Osteocyte (in vitro differentiated cells): ENCODE data around the gene RASAL1. TPM values are rescaled to one million over a fixed set of nuclear protein-coding genes. Genes with fewer than 3 reads are reported as not detected.

Experiments used
- DNase-seq: peaks from one replicate; pipeline ENCODE4 v3.0.0; 2021; ENCODE audit warnings: mixed read lengths; ENCODE audit not compliant: unreplicated experiment; ENCODE audit errors: extremely low spot score
- H3K27ac Mint-ChIP-seq: one replicate; pipeline ENCODE4 v1.8.0; 2021; ENCODE audit warnings: mild to moderate bottlenecking, mixed read lengths; ENCODE audit not compliant: unreplicated experiment
- H3K27me3 Mint-ChIP-seq: one replicate; pipeline ENCODE4 v1.8.0; 2021; ENCODE audit warnings: mixed read lengths; ENCODE audit not compliant: unreplicated experiment
- H3K36me3 Mint-ChIP-seq: one replicate; pipeline ENCODE4 v1.8.0; 2021; ENCODE audit warnings: mixed read lengths; ENCODE audit not compliant: unreplicated experiment
- H3K4me1 Mint-ChIP-seq: one replicate; pipeline ENCODE4 v1.8.0; 2021; ENCODE audit warnings: mixed read lengths; ENCODE audit not compliant: unreplicated experiment
- H3K4me3 Mint-ChIP-seq: one replicate; pipeline ENCODE4 v1.8.0; 2021; ENCODE audit warnings: mild to moderate bottlenecking, moderate library complexity, mixed read lengths; ENCODE audit not compliant: unreplicated experiment
- H3K9me3 Mint-ChIP-seq: one replicate; pipeline ENCODE4 v1.8.0; 2021; ENCODE audit warnings: mixed read lengths; ENCODE audit not compliant: unreplicated experiment
- total RNA-seq: library from RNA; stranded (reverse); gene quantifications from 2 replicates; pipeline ENCODE4 v1.2.1, GENCODE V29; 2021
- TF ChIP-seq, protein P1 (sequence below): fragments of 200-600 bp; sonication (generic); IDR thresholded peaks from 2 replicates; pipeline ENCODE4 v1.5.0; 2021; ENCODE audit warnings: antibody characterized with exemption, mild to moderate bottlenecking, moderate library complexity

RASAL1 gene
- total RNA-seq, 1 donor from 2014 or later = not detected

DNA sequence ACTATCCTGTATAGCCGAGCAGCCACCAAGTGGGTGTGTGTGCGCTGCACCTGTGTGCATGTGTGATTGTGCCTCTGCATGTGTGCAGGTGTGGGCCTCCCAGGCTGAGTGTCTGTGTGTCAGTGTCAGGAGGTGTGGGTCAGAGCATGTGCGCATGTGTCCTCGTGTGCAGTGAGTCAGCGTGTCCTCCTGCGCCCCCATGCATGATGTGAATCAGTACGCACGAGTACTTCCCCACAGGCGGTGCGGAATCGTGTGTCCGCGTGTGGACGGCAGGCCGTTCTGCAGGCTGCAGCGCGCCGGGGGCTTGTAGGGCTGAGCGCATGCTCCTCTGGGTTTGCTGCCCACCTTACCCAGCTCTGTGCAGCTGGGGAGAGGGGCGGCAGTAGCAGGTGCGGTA lies 44.8 kb downstream of the RASAL1 start:
- peaks cover 3% of the 10 kb centered on the region for H3K4me1 Mint-ChIP-seq
- no peaks in the 10 kb centered on the region for H3K9me3 Mint-ChIP-seq
- DNase-seq = no peak
- TF ChIP-seq, protein P1, sequence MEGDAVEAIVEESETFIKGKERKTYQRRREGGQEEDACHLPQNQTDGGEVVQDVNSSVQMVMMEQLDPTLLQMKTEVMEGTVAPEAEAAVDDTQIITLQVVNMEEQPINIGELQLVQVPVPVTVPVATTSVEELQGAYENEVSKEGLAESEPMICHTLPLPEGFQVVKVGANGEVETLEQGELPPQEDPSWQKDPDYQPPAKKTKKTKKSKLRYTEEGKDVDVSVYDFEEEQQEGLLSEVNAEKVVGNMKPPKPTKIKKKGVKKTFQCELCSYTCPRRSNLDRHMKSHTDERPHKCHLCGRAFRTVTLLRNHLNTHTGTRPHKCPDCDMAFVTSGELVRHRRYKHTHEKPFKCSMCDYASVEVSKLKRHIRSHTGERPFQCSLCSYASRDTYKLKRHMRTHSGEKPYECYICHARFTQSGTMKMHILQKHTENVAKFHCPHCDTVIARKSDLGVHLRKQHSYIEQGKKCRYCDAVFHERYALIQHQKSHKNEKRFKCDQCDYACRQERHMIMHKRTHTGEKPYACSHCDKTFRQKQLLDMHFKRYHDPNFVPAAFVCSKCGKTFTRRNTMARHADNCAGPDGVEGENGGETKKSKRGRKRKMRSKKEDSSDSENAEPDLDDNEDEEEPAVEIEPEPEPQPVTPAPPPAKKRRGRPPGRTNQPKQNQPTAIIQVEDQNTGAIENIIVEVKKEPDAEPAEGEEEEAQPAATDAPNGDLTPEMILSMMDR = no peak
- no peak overlapping the region for H3K4me3 Mint-ChIP-seq
- H3K27ac Mint-ChIP-seq = no peak overlapping the region
- H3K36me3 Mint-ChIP-seq = no peaks in the 10 kb centered on the region
- H3K27me3 Mint-ChIP-seq = peaks cover 60% of the 10 kb centered on the region

DNA sequence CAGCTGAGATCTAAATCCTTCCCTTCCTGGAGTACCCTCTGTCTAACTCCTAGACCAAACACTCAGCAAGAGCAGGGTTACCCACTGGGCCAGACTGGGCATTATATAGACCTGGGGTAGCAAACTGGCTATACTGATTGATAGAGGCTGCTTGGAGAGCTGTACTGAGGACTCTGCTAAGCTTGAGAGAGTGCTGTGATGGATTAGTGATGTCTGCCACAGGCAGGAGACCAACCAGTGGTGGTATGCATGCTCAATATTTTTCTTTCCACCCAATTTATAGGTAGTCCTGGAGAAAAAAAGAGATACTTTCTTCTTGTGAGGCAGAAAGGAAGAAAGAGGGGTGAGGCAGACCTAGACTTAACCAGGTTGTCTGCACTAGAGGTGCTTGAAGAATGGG lies 45.7 kb downstream of the RASAL1 start:
- H3K27me3 Mint-ChIP-seq = peaks cover 57% of the 10 kb centered on the region
- H3K9me3 Mint-ChIP-seq = no peaks in the 10 kb centered on the region
- no peak for DNase-seq
- peaks cover 3% of the 10 kb centered on the region for H3K4me1 Mint-ChIP-seq
- TF ChIP-seq, protein P1 = no peak
- H3K4me3 Mint-ChIP-seq = no peak overlapping the region
- no peaks in the 10 kb centered on the region for H3K36me3 Mint-ChIP-seq
- no peak overlapping the region for H3K27ac Mint-ChIP-seq

DNA sequence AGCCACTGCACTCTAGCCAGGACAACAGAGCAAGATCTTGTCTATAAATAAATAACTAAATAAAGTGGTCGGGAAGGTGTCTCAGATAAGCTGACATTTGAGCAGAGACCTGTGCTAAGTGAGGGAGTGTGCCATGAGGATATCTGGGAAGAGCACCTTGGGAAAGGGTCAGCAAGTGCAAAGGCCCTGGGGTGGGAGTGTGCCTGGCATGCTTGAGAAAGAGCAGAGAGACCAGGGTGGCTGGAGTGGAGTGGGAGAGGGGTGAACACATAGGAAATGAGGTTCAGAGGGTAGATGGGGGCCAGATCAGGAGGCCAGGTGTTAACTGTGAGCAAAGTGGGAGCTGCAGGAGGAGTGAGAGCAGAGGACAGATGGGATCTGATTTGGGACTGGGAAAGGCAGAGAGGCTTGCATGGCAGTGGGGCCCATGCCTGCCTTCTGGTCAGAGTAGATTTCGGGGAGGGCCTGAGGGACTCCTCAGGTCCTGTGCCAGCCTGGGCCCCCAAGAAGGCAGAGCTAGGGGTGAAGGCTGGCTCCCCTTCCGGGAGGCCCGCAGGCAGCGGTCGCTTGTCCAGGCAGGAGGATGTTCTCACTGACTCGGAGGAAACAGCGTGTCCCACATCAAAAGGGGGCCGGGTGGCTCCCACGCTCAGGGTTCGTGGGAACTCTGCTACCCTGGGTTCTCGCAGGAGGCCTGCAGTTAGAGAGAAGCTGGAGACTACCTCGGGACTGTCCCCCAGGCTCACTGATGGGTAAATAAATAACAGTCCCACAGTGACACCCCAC lies 46.4 kb downstream of the RASAL1 start:
- Mint-ChIP-seq H3K4me1 (peaks cover 3% of the 10 kb centered on the region), H3K27me3 (peaks cover 60% of the 10 kb centered on the region)

DNA sequence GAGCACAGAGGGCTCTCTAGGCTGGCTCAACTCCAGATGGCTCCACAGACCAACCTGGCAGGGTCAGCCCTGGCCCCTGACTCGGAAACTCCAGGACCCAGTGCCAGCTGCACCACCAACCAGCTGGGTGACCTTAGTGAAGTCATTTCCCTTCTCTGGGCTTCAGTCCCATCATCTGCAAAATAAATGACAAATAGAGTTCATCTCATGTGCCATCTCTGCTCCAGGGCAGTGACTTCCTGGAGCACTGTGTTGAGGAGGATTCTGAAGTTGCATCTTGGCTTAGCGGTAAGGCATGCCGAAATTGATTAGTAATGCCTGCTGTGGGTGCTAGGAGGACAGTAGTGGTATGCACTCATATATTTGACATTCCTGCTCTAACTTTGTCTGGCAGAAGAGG lies 47.5 kb downstream of the RASAL1 start:
- Mint-ChIP-seq H3K4me3 (no peak overlapping the region), H3K27me3 (peaks cover 62% of the 10 kb centered on the region), H3K36me3 (no peaks in the 10 kb centered on the region), H3K4me1 (peaks cover 3% of the 10 kb centered on the region), H3K27ac (no peak overlapping the region), H3K9me3 (no peaks in the 10 kb centered on the region)
- TF ChIP-seq, protein P1 = no peak
- no peak for DNase-seq

More for the DNA sequence above, 46.4 kb downstream of the RASAL1 start:
- H3K4me3 Mint-ChIP-seq = no peak overlapping the region
- H3K9me3 Mint-ChIP-seq = no peaks in the 10 kb centered on the region
- DNase-seq = no peak
- TF ChIP-seq, protein P1 = no peak
- H3K36me3 Mint-ChIP-seq = no peaks in the 10 kb centered on the region
- H3K27ac Mint-ChIP-seq = no peak overlapping the region

DNA sequence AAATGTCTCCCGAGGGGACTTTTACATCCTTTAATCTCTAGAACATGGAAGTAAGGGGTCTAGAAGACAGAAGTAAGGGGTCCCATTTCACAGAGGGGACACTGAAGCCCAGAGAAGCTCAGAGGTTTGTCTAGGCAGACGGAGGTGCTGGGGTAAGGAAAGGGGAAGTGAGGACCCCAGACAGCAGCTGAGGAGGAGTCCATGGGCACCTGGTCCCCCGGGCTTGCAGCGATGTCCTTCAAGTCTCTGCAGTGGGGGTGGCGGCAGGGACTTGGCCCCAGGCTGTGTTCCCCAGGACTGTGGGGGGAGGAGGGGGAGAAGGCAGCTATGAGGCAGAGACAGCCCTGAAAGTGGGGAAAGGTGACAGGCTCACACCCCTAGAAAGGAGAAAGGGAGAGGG lies 48.4 kb downstream of the RASAL1 start:
- H3K4me3 Mint-ChIP-seq = no peak overlapping the region
- H3K9me3 Mint-ChIP-seq = no peaks in the 10 kb centered on the region
- peaks cover 59% of the 10 kb centered on the region for H3K27me3 Mint-ChIP-seq
- TF ChIP-seq, protein P1 = no peak
- no peak overlapping the region for H3K27ac Mint-ChIP-seq
- H3K36me3 Mint-ChIP-seq = no peaks in the 10 kb centered on the region
- peaks cover 3% of the 10 kb centered on the region for H3K4me1 Mint-ChIP-seq
- no peak for DNase-seq
